Body of pancreas (tissue), 4 donors: ENCODE measurements around the gene INPP1. TPM values are rescaled to one million over a fixed set of nuclear protein-coding genes. Genes with fewer than 3 reads are reported as not detected.
A peak's percentile ranks its signal among the peaks of the same experiment; 100 is the strongest.

Experiments used
- ATAC-seq: fragments of 150-250 bp; one replicate; pipeline ENCODE4 v1.9.1; 2016
- DNase-seq, 4 donors: peaks; one replicate each; pipeline ENCODE4 v3.0.0-alpha.2; 2019
- H3K27ac ChIP-seq, 4 donors: fragments of 200-600 bp; sonication (generic); 1 replicate in 3 of 4; 2 replicates in 1 of 4; pipeline versions ENCODE4 v1.5.1 to v1.6.1; 2016 to 2019; ENCODE audit warnings: mild to moderate bottlenecking in 1 of 4, mixed read lengths in 1 of 4, moderate library complexity in 1 of 4
- H3K27me3 ChIP-seq, 2 donors: fragments of 200-600 bp; sonication (generic); one replicate each; pipeline ENCODE4 v1.6.0; 2016; ENCODE audit warnings: mild to moderate bottlenecking in 1 of 2
- H3K36me3 ChIP-seq, 2 donors: fragments of 200-600 bp; sonication (generic); replicated peaks in 1 of 2; 2 replicates each; pipeline ENCODE4 v1.5.1; 2016; ENCODE audit warnings: low read depth in 2 of 2; ENCODE audit not compliant: insufficient read depth in 1 of 2
- H3K4me1 ChIP-seq: fragments of 200-600 bp; sonication (generic); one replicate; pipeline ENCODE4 v1.6.0; 2016
- H3K4me3 ChIP-seq, 2 donors: fragments of 200-600 bp; sonication (generic); 1 replicate in 1 of 2; 2 replicates in 1 of 2; pipeline ENCODE4 v1.5.1; 2016 to 2019
- H3K9me3 ChIP-seq, 3 donors: fragments of 200-600 bp; sonication (generic); 1 replicate in 2 of 3; 2 replicates in 1 of 3; pipeline ENCODE4 v1.5.1; 2016
- CTCF ChIP-seq, 7 experiments: fragments of 450-650 bp in 4 of 7; fragments of 200-600 bp in 3 of 7; sonication (generic) in 3 of 7; IDR thresholded peaks; one replicate each; pipeline ENCODE4 v1.5.1; 2016 to 2019; ENCODE audit warnings: antibody characterized with exemption in 7 of 7
- POLR2A ChIP-seq, 3 donors: fragments of 450-650 bp; IDR thresholded peaks; one replicate each; pipeline ENCODE4 v1.6.1; 2016; ENCODE audit warnings: antibody characterized with exemption in 3 of 3, mild to moderate bottlenecking in 2 of 3
- WGBS, 2 donors: methylation state at CpG; one replicate each; pipeline ENCODE4 v1.1.5; 2017; 5-methylcytosine and 5-hydroxymethylcytosine counted together
- intact Hi-C: fragments of 100-400 bp; cut with DNase I; formaldehyde crosslinking; loops from one replicate; pipeline ENCODE4 v1.15.1; 2023
- total RNA-seq, 2 donors: library from RNA; depleted of rRNA; stranded (reverse); fragments of >200 nt; gene quantifications; one replicate each; pipeline ENCODE4 v1.1.0, GENCODE V29; 2016

The INPP1 gene
- total RNA-seq, 2 donors from 2014 or later: 17.6 to 19.8 TPM

- 5 to 21% methylated on average over 6 to 7 of the region's 7 CpGs for WGBS, 2 donors
- Histone ChIP-seq H3K4me3 (peak overlapping the region; percentile 37 to 70), H3K27ac (peak overlapping the region; percentile 89 to 96 (median 92)), H3K4me1 (peaks cover 33% of the 10 kb centered on the region), H3K9me3 (no peaks in the 10 kb centered on the region), H3K27me3 (no peaks in the 10 kb centered on the region), H3K36me3 (no peaks in the 10 kb centered on the region)
- intact Hi-C loops: no loop called here
- peak; percentile 58 for ATAC-seq
- peak; percentile 45 to 67 (median 63) for DNase-seq
- TF ChIP-seq POLR2A (IDR thresholded peaks at IDR 0.05): peak in 2 of 3 donors; percentile 8 to 17
- TF ChIP-seq CTCF (IDR thresholded peaks at IDR 0.05): peak in 5 of 7 experiments; percentile 10 to 37 (median 35)
Observed at GRCh38 chr2:190344276-190344827, 963 bp downstream of the INPP1 start.

- Histone ChIP-seq H3K4me1 (peaks cover 47% of the 10 kb centered on the region), H3K36me3 (no peaks in the 10 kb centered on the region), H3K27ac (no peak overlapping the region), H3K9me3 (no peaks in the 10 kb centered on the region), H3K4me3 (no peak overlapping the region), H3K27me3 (no peaks in the 10 kb centered on the region)
- no peak for DNase-seq
- intact Hi-C loops: no loop called here
- no peak for TF ChIP-seq POLR2A (IDR thresholded peaks at IDR 0.05)
- no peak for TF ChIP-seq CTCF (IDR thresholded peaks at IDR 0.05)
- ATAC-seq: no peak
Observed at GRCh38 chr2:190350371-190350770, 7.0 kb downstream of the INPP1 start.

GRCh38 chr2:190351955-190352354 is 8.6 kb downstream of the INPP1 start:
- Histone ChIP-seq H3K27ac (peak overlapping the region; percentile 18 to 56 (median 34)), H3K4me1 (peaks cover 51% of the 10 kb centered on the region), H3K9me3 (no peaks in the 10 kb centered on the region), H3K27me3 (no peaks in the 10 kb centered on the region), H3K36me3 (no peaks in the 10 kb centered on the region), H3K4me3 (no peak overlapping the region)
- WGBS, 2 donors: 32 to 50% methylated on average over 3 of the region's 3 CpGs
- intact Hi-C loops: no loop called here
- peak in 2 of 4 donors; percentile 13 to 21 for DNase-seq
- peak; percentile 49 for ATAC-seq
- no peak for TF ChIP-seq POLR2A (IDR thresholded peaks at IDR 0.05)

- DNase-seq (peak in 1 of 4 donors; percentile 13), ATAC-seq (peak; percentile 25)
- TF ChIP-seq CTCF (IDR thresholded peaks at IDR 0.05) (no peak), POLR2A (IDR thresholded peaks at IDR 0.05) (no peak)
- Histone ChIP-seq H3K4me3 (no peak overlapping the region), H3K27me3 (no peaks in the 10 kb centered on the region), H3K27ac (peak overlapping the region; percentile 18 to 56 (median 34)), H3K36me3 (no peaks in the 10 kb centered on the region), H3K4me1 (peaks cover 51% of the 10 kb centered on the region), H3K9me3 (no peaks in the 10 kb centered on the region)
- intact Hi-C loops: no loop called here
- 46 to 57% methylated on average over 8 of the region's 8 CpGs for WGBS, 2 donors
Observed at GRCh38 chr2:190352668-190353536, 9.5 kb downstream of the INPP1 start.

GRCh38 chr2:190353537-190353899 is 10.1 kb downstream of the INPP1 start:
- Histone ChIP-seq H3K9me3 (no peaks in the 10 kb centered on the region), H3K4me1 (peaks cover 57% of the 10 kb centered on the region), H3K4me3 (no peak overlapping the region), H3K27ac (peak overlapping the region; percentile 1 to 56 (median 28)), H3K36me3 (no peaks in the 10 kb centered on the region), H3K27me3 (no peaks in the 10 kb centered on the region)
- intact Hi-C loops: no loop called here
- no peak for TF ChIP-seq CTCF (IDR thresholded peaks at IDR 0.05)
- no peak for TF ChIP-seq POLR2A (IDR thresholded peaks at IDR 0.05)
- ATAC-seq (no peak), DNase-seq (no peak)
